NCI-H1048 (cell line): ENCODE measurements around the gene IGFL2.
"Not testable (repeated sequence)": the region's sequence is repeated elsewhere in the genome, so short reads cannot be mapped to it uniquely, and the experiment has no call there.

Source experiments
- DNase-seq: peaks from one replicate; lab custom pipeline; 2025; lab: John Stamatoyannopoulos, UW

The IGFL2 gene

DNA sequence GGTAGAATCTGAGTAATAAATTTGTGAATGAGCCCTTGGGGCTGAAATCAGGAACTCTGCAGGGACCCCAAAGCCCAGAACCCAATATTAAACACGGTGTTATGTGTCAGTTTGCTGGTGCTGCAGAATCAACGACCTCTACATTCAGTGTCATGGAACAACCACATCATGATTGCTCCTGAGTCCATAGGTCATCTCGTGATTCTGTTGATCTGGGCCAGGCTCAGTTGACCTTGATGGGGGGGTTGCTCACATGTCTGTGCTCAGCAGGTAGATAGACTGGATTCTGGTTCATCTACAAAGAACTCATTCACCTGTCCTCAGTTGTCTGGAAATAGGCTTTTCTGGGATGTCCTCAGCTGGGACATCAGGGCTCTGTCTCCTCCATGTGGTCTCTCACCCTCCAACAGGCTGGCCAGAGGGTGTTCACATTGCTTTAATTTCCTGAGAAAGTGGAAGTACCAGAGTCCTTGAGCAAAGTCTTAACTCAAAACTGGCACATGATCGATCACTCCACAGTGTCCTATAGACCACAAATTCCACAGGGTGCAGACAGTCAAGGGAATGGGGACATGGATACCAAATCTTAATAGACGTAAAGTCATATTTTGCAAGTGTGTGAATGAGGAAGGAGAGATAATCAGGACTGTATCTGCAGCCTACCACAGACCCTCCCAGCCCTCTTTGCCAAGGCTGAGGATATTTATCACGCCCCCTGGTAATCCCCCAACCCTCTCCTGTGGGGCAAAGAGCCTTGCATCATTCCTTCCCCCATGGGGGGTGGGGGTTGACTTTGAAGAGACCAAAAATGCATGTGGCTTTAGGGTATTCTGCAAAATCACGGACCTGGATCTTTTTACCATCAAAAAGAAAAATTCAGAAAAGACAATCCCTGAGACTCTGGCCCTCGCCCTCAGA is 42.2 kb downstream of the IGFL2 start:
- no peak for DNase-seq

DNA sequence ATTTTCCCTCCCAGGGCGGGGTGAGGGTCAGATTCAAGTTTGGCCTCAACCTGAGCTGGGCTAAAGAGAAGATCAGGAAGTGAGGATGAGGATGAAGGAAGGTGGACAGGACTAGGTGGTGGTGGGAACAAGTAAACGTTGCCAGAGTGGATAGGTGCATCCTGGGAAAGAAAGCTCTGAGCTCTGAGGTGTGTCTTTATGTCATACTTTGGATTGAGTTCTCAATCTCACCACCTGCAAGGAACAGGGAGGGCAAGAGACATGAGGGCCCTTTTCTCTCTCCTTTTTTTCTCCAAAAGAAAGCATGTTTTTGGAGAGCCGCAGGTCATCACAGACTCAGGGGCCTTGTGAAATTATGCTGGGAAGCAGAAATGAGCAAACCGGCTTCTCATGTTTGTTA is 43.3 kb downstream of the IGFL2 start:
- DNase-seq, result no peak

- no peak for DNase-seq
Observed at GRCh38 chr19:46191972-46192371, 43.9 kb downstream of the IGFL2 start.

GRCh38 chr19:46192626-46192991 is 44.6 kb downstream of the IGFL2 start:
- DNase-seq, result not testable (repeated sequence)

DNA sequence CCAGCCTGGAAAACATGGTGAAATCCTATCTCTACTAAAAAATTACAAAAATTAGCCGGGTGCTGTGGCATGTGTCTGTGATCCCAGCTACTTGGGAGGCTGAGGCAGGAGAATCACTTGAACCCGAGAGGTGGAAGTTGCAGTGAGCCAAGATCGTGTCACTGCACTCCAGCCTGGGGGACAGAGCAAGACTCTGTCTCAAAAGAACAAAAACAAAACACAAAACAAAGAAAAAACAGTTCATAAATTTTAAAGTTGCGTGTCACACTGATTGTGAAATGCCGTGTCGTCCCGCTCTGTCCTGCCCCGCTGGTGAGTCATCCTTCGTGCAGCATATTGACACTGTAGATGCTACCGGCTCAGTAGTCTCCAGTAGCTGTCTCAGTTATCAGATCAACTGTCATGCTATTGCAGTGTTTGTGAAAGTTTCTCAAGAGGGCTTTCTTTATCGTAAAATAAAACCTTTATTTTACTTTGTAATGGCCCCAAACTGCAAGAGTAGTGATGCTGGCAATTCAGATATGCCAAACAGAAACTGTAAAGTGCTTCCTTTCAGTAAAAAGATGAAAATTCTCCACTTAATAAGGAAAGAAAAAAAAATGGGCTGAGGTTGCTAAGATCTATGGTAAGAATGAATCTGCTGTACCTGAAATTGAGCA is 45.1 kb downstream of the IGFL2 start:
- DNase-seq, result no peak

DNA sequence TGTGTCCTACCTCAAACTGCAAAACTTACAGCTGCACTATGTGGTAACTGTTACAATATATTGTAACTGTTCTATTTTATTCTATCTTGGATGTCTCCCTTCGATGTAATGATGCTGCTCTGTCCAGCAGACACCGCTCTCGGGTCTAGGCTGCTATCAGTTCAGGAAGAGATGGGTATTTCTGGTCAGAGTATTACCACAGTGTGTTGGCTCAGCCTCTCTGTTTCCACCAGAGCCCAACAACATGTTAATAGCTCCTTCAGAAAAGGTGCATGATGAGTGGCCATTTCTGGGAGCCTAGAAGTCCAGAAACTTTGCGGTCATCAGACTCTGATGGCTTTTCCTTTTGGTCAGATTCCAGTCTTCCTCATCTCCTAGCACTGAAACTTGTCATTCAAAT is 45.6 kb downstream of the IGFL2 start:
- no peak for DNase-seq

DNA sequence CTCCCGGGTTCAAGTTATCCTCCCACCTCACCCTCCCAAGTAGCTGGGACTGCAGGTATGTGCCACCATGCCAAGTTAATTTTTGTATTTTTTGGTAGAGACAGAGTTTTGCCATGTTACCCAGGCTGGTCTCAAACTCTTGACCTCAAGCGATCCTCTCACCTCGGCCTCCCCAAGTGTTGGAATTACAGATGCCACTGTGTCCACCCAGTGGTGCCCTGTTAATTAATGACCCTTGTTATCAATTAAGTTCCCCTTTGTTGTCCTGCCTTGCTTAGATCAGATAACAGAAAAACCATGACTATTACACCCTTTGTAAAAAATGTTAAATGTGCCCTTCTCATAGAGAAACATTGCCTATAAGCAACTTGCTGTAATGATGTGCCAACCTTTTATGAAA is 47.1 kb downstream of the IGFL2 start:
- no peak for DNase-seq

GRCh38 chr19:46195919-46196318 is 47.9 kb downstream of the IGFL2 start:
- DNase-seq, result not testable (repeated sequence)

GRCh38 chr19:46196410-46197124 is 48.5 kb downstream of the IGFL2 start:
- DNase-seq, result no peak

GRCh38 chr19:46197314-46198070 is 49.5 kb downstream of the IGFL2 start:
- DNase-seq, result no peak

- DNase-seq, result no peak
Observed at GRCh38 chr19:46198756-46199155, 50.7 kb downstream of the IGFL2 start.

DNA sequence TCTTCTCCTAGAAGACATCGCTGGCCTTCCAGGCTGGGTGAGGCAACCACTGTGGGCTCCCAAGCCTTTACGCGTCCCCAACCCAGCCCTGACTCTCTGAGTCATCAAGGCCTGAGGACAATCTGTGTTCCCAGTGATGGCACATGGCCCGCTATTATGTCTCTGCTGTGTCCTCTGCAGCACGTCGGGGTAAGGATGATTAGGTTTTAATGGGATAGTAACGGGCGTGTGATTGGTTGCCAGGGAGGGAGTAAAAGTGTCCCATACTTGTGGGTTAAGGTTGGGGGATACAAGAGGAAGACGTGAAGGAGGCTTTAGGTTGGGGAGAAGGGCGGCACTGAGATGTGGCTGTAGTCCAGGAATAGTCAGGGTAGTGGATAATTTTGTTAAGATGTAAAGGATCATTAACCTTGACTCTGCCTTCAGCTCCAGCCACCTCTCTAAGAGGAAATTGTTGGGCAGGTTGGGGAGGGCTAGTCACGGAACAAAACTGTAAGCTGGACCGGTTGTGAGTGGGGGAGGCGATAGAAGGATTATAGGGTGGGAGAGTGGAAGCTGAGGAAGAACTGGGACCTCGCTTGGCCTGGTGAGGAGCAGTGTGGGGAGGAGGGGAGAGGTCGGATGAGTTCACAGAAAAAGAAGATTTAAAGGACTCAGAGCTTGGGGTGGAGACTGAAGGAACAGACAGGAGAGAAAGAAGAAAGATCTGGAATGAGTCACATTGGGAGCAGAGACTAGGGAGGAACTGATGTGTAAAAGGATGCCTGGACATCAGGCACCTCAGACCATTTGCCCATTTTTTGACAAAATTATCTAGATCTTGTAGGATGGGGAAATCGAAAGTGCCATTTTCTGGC is 53.6 kb downstream of the IGFL2 start:
- no peak for DNase-seq

DNA sequence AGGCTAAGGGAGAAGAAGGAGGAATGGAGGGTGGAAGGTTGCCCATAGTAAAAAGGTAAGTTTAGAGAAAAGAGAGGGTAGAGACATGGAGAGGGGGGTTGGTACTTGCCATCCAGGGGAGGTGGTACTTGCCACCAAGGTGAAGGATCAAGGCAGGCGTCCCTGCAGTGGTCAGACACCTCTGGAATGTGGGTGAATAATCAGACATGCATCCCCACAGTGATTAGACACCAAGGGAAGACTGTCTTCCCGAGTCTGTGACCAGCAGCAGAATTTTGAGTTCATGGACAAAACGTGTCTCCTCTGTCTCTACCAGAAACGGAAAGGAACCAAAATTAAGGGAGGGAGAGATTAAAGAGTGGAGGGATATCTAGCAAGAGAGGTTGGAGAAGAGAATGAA is 54.4 kb downstream of the IGFL2 start:
- DNase-seq, result no peak

GRCh38 chr19:46202872-46203860 is 55.1 kb downstream of the IGFL2 start:
- no peak for DNase-seq

- DNase-seq, result no peak
Observed at GRCh38 chr19:46204008-46204407, 56.0 kb downstream of the IGFL2 start.

- no peak for DNase-seq
Observed at GRCh38 chr19:46205183-46205984, 57.3 kb downstream of the IGFL2 start.

DNA sequence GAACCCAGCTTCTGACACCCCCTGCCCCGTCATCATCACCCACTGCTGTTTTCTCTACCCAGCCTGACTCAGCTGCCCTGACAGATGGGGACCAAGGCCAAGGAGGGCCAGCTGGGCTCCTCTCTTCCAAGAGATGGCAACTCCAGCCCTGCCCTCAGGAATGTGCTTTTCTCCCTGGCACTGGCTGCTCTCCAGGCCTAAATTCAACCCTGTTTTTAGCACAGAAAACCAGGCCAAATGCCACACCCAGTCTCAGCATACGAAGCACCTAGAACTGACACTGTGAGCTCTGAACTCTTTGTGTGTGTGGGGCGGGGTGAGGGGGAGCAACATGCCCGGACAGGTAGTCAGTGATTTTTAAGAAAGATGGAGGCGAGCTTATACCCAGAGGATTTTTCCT is 58.1 kb downstream of the IGFL2 start:
- no peak for DNase-seq

- DNase-seq, result no peak
Observed at GRCh38 chr19:46206682-46207081, 58.6 kb downstream of the IGFL2 start.

GRCh38 chr19:46207858-46208257 is 59.8 kb downstream of the IGFL2 start:
- not testable (repeated sequence) for DNase-seq
